AML-193 (cell line): ENCODE data around the gene TENT4B.
"Not testable (repeated sequence)": the region's sequence is repeated elsewhere in the genome, so short reads cannot be mapped to it uniquely, and the experiment has no call there.

Experiments
- DNase-seq, 2 experiments: peaks; one replicate each; lab custom pipeline; 2025; lab: John Stamatoyannopoulos, UW

The TENT4B gene

GRCh38 chr16:50154420-50154950 lies 1.4 kb downstream of the TENT4B start:
- DNase-seq: no peak

GRCh38 chr16:50155925-50156324 lies 2.8 kb downstream of the TENT4B start:
- DNase-seq: no peak

- DNase-seq: no peak
These were observed 3.5 kb downstream of the TENT4B start for GRCh38 chr16:50156590-50156989.

GRCh38 chr16:50160495-50161164 lies 7.5 kb downstream of the TENT4B start:
- DNase-seq: no peak

GRCh38 chr16:50161950-50162349 lies 8.8 kb downstream of the TENT4B start:
- no peak for DNase-seq

GRCh38 chr16:50165473-50165872 lies 12.4 kb downstream of the TENT4B start:
- no peak for DNase-seq

GRCh38 chr16:50166511-50167500 lies 13.7 kb downstream of the TENT4B start:
- DNase-seq: no peak

GRCh38 chr16:50167556-50167955 lies 14.4 kb downstream of the TENT4B start:
- DNase-seq: no peak

- DNase-seq: no peak
These were observed 16.5 kb downstream of the TENT4B start for GRCh38 chr16:50169555-50170096.

GRCh38 chr16:50171773-50172172 lies 18.7 kb downstream of the TENT4B start:
- not testable (repeated sequence) for DNase-seq

- DNase-seq: no peak
These were observed 19.3 kb downstream of the TENT4B start for GRCh38 chr16:50172195-50172922.

GRCh38 chr16:50173316-50173715 lies 20.2 kb downstream of the TENT4B start:
- no peak for DNase-seq

- no peak for DNase-seq
These were observed 25.4 kb downstream of the TENT4B start for GRCh38 chr16:50178491-50178941.

- DNase-seq: no peak
These were observed 29.3 kb downstream of the TENT4B start for GRCh38 chr16:50182441-50182840.

- DNase-seq: no peak
These were observed 30.2 kb downstream of the TENT4B start for GRCh38 chr16:50183316-50183715.

- DNase-seq: no peak
These were observed 31.9 kb downstream of the TENT4B start for GRCh38 chr16:50185005-50185505.

- DNase-seq: no peak
These were observed 35.6 kb downstream of the TENT4B start for GRCh38 chr16:50188619-50189136.

- DNase-seq: no peak
These were observed 37.2 kb downstream of the TENT4B start for GRCh38 chr16:50190292-50190691.

GRCh38 chr16:50192386-50193050 lies 39.4 kb downstream of the TENT4B start:
- no peak for DNase-seq

GRCh38 chr16:50193594-50193993 lies 40.5 kb downstream of the TENT4B start:
- no peak for DNase-seq

GRCh38 chr16:50195276-50195675 lies 42.2 kb downstream of the TENT4B start:
- no peak for DNase-seq
